SJSA1 (cell line): ENCODE results near the gene CDC42SE2. TPM values are rescaled to one million over a fixed set of nuclear protein-coding genes. Genes with fewer than 3 reads are reported as not detected.
"Not testable (repeated sequence)": the region's sequence is repeated elsewhere in the genome, so short reads cannot be mapped to it uniquely, and the experiment has no call there.

Experiments used
- DNase-seq, 2 experiments: peaks; one replicate each; pipeline ENCODE4 v3.0.0-alpha.2; 2015 to 2020; ENCODE audit warnings: low spot score in 2 of 2, low read depth in 1 of 2
- H3K27ac ChIP-seq: fragments of 250-450 bp; sonication (Bioruptor Pico); 2 replicates; pipeline ENCODE4 v1.5.1; 2020; ENCODE audit warnings: mild to moderate bottlenecking, moderate library complexity
- H3K27me3 ChIP-seq: fragments of 250-450 bp; sonication (Bioruptor Pico); replicated peaks from 2 replicates; pipeline ENCODE4 v1.5.1; 2020; ENCODE audit warnings: mild to moderate bottlenecking, moderate library complexity
- H3K36me3 ChIP-seq: fragments of 250-450 bp; sonication (Bioruptor Pico); 2 replicates; pipeline ENCODE4 v1.5.1; 2020; ENCODE audit warnings: mild to moderate bottlenecking
- H3K4me1 ChIP-seq: fragments of 250-450 bp; sonication (Bioruptor Pico); replicated peaks from 2 replicates; pipeline ENCODE4 v1.6.1; 2021; ENCODE audit warnings: mild to moderate bottlenecking
- H3K4me3 ChIP-seq: fragments of 250-450 bp; sonication (Bioruptor Pico); 2 replicates; pipeline ENCODE4 v1.5.1; 2020; ENCODE audit warnings: mild to moderate bottlenecking
- H3K9me3 ChIP-seq: fragments of 250-450 bp; sonication (Bioruptor Pico); replicated peaks from 2 replicates; pipeline ENCODE4 v1.5.1; 2020; ENCODE audit warnings: mild to moderate bottlenecking
- total RNA-seq: library from RNA; depleted of rRNA; stranded (reverse); fragments of >200 nt; shearing (Covaris generic); gene quantifications from 2 replicates; pipeline ENCODE4 v1.2.3, GENCODE V29; 2014

Gene CDC42SE2
- total RNA-seq, 1 experiment from 2014 or later: 66.2 TPM

DNA sequence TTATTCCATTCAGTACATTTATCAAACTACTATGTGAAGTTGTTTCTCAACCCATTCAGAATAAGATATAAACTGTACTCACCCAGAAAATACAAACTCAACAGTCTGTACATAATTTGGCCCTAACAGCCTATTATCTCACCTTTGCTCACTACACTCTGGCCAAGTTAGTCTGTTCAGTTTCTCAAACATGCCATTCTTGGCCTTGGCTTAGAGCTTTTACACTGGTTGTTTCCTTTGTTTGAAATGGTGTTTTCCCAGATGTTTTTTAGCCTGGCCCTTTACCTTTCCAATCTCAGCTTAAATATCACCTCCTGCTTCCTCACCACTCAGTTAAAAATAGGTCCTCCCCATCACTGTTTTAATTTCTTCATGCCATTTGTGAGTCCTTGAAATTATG, 13.6 kb downstream of the CDC42SE2 start:
- Histone ChIP-seq H3K4me1 (peaks cover 21% of the 10 kb centered on the region), H3K27me3 (no peaks in the 10 kb centered on the region), H3K27ac (no peak overlapping the region), H3K9me3 (no peaks in the 10 kb centered on the region), H3K4me3 (no peak overlapping the region), H3K36me3 (peaks cover 3% of the 10 kb centered on the region; the same call in 1 of the 2 replicates)
- no peak for DNase-seq

DNA sequence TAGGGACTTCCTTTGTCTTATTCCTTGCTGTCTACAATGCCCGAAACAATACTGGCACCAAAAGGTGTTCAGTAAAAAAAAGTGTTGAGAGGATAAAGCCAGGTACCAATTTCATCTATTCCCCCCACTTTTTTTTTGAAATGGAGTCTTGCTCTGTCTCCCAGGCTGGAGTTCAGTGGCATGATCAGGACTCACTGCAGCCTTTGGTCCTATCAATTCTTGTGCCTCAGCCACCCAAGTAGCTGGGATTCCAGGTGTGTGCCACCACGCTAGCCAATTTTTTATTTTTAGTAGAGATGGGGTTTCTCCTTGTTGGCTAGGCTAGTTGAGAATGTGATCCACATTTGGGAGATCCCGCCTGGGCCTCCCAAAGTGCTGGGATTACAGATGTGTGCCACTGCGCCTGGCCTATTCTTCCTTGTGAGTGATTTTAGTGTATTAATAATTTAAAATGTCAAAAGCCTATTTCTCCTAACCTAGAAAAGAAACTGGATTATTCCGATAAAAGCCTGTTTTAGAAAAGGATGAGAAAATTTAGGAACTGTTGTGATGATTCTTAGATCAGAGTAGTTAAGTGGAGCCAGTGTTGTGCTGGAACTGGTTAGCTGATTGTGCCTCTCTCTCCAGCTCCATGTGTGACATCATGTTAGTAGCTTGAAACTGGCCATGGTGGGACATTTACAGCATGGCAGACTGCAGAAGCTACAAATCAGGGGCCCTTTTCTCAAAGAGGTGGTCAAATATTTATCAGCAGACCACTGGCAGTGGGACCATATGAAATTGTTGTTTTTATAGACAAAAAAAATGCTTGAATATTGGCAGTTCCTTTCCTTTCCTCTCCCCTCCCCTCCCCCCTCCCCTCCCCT, 14.3 kb downstream of the CDC42SE2 start:
- no peaks in the 10 kb centered on the region for H3K27me3 ChIP-seq
- no peaks in the 10 kb centered on the region for H3K9me3 ChIP-seq
- no peaks in the 10 kb centered on the region; the same call in 1 of the 2 replicates for H3K36me3 ChIP-seq
- H3K27ac ChIP-seq: no peak overlapping the region
- H3K4me1 ChIP-seq: peaks cover 17% of the 10 kb centered on the region
- no peak overlapping the region for H3K4me3 ChIP-seq
- DNase-seq: no peak

DNA sequence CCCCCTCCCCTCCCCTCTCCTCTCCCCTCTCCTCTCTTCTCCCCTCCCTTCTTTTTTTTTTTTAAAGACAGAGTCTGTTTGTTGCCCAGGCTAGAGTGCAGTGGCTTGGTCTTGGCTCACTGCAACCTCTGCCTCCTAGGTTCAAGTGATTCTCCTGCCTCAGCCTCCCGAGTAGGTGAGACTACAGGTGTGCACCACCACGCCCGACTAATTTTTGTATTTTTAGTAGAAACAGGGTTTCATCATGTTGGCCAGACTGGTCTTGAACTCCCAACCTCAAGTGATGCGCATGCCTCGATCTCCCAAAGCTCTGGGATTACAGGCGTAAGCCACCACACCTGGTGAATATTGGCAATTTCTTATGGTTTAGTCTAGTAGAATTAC, 14.9 kb downstream of the CDC42SE2 start:
- peaks cover 17% of the 10 kb centered on the region for H3K4me1 ChIP-seq
- not testable (repeated sequence) for DNase-seq, H3K9me3 ChIP-seq, H3K4me3 ChIP-seq, H3K27ac ChIP-seq, H3K27me3 ChIP-seq, H3K36me3 ChIP-seq

DNA sequence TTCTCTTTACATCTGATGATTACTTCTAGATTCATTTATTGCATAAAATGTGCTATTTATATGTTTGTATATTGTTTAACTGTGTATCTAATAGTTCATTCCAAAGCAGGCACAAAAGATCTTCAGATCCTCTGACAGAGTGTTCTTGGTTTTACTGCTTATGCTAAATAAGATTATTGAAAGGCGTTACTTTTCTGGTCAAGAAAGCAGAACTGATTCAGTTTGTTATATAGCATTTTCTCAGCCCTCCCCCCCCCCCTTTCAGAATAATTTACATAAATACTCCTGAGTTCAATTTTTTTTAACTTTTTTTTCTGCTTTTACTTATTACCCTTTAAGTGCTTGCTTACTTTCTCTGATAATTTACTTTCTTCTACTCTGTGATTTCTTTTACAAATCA, 15.4 kb downstream of the CDC42SE2 start:
- Histone ChIP-seq H3K27me3 (no peaks in the 10 kb centered on the region), H3K9me3 (no peaks in the 10 kb centered on the region), H3K27ac (no peak overlapping the region), H3K4me3 (no peak overlapping the region), H3K36me3 (no peaks in the 10 kb centered on the region; the same call in 1 of the 2 replicates), H3K4me1 (peaks cover 17% of the 10 kb centered on the region)
- DNase-seq: no peak

DNA sequence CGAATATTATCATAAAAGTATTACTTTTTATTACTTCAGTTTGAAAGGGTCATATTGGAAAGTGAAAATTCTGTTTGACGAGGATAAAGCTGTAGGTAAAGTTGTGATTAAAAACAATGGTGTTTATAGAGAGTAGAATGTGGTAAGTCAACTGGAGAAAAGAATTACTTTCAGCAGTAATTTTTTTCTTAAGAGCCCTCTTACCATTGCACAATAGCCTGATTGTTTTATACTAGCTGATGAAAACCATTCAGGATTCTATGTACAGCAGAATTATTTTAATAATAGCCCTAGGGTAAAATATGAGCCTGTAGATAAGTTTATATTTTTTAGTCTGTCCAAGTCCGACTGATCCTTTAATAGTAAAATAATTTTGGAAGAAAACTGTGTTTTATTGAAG, 16.6 kb downstream of the CDC42SE2 start:
- peaks cover 17% of the 10 kb centered on the region for H3K4me1 ChIP-seq
- no peaks in the 10 kb centered on the region for H3K27me3 ChIP-seq
- no peak for DNase-seq
- no peaks in the 10 kb centered on the region; the same call in 1 of the 2 replicates for H3K36me3 ChIP-seq
- no peak overlapping the region for H3K27ac ChIP-seq
- H3K4me3 ChIP-seq: no peak overlapping the region
- no peaks in the 10 kb centered on the region for H3K9me3 ChIP-seq

DNA sequence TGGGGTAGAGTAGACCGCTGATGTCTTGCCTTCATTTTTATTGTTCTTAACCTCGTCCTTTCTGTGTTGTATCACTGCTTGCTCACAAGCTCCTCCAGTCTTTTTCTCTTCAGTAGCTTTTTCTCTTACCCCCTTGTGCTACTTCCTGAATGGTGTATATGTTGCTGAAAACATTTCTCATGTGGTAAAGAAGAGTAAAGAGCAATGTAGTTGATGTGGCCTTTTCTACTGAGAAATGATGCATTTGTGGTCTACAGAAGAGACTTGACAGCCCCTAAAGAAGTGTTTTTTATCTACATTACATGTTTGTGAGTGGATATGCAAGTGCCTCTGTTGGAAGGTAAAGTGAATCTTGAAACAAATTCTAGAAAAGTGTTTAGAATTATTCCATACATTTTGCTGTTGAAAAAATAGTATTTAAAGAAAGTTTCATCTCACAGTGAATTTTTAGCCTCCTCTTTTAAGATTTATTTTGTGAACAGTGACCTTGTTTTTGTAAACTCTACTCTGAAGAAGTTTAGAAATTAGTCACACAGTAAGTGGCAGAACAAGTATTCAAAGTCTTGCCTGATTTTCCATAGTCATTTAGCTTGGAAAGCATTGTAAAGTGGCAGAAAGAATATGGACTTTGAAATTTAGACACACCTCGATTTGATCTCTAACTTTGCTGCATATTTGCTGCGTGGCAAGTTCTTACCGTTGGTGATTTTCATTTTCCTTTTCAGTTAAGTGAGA, 17.4 kb downstream of the CDC42SE2 start:
- H3K36me3 ChIP-seq: no peaks in the 10 kb centered on the region; the same call in 1 of the 2 replicates
- peaks cover 17% of the 10 kb centered on the region for H3K4me1 ChIP-seq
- H3K9me3 ChIP-seq: no peaks in the 10 kb centered on the region
- no peak overlapping the region for H3K4me3 ChIP-seq
- no peaks in the 10 kb centered on the region for H3K27me3 ChIP-seq
- DNase-seq: no peak
- H3K27ac ChIP-seq: 0 out of 2 replicates have a peak overlapping the region, but pooled peaks have one; percentile 1

DNA sequence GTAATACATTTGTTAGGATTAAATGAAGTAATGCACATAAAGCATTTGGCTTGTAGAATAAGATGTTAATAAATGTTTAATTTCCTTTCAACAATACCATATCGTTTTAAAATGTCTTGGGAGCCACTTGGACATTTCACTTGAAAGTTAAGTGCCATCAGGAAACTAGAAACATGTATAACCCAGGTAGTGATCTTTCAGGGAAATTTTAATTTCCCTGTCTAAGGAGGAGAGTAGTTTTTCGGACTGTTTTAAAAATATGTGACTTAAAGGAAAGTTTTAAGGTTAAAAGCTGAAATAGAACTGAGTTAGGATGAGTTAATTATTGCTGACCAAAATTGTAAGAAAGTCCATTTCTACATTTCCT, 18.0 kb downstream of the CDC42SE2 start:
- DNase-seq: no peak
- H3K36me3 ChIP-seq: no peaks in the 10 kb centered on the region; the same call in 1 of the 2 replicates
- H3K4me3 ChIP-seq: no peak overlapping the region
- peaks cover 17% of the 10 kb centered on the region for H3K4me1 ChIP-seq
- H3K27ac ChIP-seq: 0 out of 2 replicates have a peak overlapping the region, but pooled peaks have one; percentile 1
- no peaks in the 10 kb centered on the region for H3K9me3 ChIP-seq
- no peaks in the 10 kb centered on the region for H3K27me3 ChIP-seq

DNA sequence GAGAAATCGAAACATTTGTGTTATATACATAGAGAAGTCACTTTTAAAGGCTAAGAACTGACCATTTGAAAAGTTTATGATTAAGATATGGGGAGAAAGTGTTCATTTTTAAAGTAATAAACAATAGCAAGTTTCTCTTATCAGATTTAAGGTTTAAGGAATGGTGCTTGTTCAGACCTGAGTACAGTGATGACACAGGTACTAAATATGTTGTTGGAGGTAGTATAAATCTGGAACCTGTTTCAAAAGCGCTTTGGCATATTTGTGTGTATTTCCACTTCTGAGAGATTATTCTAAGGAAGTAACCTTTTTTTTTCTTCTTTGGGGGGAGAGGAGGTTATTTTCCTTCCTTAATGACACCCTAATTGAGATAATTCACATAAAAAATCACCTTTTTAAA, 18.4 kb downstream of the CDC42SE2 start:
- no peak for DNase-seq
- Histone ChIP-seq H3K4me3 (no peak overlapping the region), H3K27me3 (no peaks in the 10 kb centered on the region), H3K27ac (0 out of 2 replicates have a peak overlapping the region, but pooled peaks have one; percentile 1), H3K4me1 (peaks cover 17% of the 10 kb centered on the region), H3K9me3 (no peaks in the 10 kb centered on the region), H3K36me3 (no peaks in the 10 kb centered on the region; the same call in 1 of the 2 replicates)

DNA sequence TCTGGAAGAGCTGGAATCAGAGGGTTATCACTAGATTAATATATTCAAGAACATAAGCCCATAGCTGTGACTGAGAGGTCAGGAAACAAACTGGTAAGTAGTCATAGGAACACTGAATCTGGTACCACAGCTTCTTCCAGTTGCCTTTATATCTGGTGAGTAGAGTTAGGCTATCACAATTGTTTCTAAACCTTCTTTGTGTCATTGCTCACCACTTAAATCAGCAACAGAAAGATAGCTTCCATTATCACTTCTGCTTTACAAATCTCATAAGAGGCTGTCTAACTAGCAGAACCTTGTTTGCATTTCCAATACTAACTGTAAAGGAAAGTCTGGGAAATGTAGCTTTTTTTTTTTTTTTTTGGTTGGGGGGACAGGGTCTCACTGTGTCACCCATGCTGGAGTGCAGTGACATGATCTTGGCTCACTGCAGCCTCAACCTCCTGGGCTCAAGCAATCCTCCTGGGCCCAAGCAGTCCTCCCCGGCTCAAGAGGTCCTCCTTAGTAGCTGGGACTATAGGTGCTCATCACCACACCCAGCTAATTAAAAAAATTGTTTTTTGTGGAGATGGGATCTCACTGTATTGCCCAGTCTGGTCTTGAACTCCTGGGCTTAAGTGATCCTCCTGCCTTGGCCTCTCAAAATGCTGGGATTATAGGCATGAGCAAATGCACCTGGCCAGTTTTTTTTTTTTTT, 22.0 kb downstream of the CDC42SE2 start:
- no peak for DNase-seq
- Histone ChIP-seq H3K9me3 (no peaks in the 10 kb centered on the region), H3K4me3 (no peak overlapping the region), H3K4me1 (peaks cover 14% of the 10 kb centered on the region), H3K36me3 (no peaks in the 10 kb centered on the region), H3K27ac (no peak overlapping the region), H3K27me3 (no peaks in the 10 kb centered on the region)

DNA sequence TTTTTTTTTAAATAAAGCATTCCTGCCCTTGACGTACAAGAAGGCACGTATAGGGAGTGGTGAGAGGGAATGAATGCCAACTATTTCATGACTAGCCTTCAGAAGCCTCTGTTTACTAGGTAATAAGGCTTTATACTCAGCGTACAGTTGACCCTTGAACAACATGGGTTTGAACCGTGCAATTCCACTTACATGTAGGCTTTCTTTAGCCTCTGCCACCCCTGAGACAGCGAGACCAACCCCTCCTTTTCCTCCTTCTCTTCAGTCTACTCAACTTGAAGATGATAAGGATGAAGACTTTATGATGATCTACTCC, 22.5 kb downstream of the CDC42SE2 start:
- no peak overlapping the region for H3K27ac ChIP-seq
- no peaks in the 10 kb centered on the region for H3K9me3 ChIP-seq
- no peak for DNase-seq
- H3K36me3 ChIP-seq: no peaks in the 10 kb centered on the region
- no peaks in the 10 kb centered on the region for H3K27me3 ChIP-seq
- H3K4me3 ChIP-seq: no peak overlapping the region
- H3K4me1 ChIP-seq: peaks cover 9% of the 10 kb centered on the region

DNA sequence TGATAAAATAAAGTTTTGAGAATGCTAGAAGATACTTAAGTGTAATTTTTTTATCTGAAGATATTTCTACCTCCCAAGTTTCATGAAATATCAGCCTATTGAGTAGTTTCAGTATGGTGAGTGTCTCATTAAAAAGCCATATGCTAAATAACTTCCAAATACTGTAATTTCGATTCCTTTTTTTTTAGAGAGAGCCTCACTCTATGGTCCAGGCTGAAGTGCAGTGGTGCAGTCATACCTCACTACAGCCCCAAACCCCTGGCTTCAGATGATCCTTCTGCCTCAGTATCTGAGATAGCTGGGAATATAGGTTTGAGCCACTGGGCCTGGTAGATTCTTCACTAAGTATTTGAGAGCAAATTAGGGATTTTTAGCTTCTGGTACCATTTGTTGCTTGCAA, 24.5 kb downstream of the CDC42SE2 start:
- Histone ChIP-seq H3K4me1 (no peaks in the 10 kb centered on the region), H3K27ac (no peak overlapping the region), H3K36me3 (no peaks in the 10 kb centered on the region), H3K9me3 (no peaks in the 10 kb centered on the region), H3K27me3 (no peaks in the 10 kb centered on the region), H3K4me3 (no peak overlapping the region)
- DNase-seq: no peak

DNA sequence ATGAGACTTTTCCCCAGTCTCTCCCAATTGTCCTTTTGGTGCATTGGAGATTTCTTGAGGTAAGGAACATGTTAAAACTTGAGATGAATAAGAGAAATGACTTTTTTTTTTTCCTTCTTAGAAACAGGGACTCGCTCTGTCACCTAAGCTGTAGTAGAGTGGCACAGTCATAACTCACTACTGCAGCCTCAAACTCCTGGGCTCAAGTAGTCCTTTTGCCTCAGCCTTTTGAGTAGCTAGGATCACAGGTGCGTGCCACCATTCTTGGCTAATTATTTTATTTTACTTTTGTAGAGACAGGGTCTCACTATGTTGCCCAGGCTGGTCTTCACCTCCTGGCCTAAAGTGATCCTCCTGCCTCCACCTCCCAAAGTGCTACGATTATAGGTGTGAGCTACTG, 25.9 kb downstream of the CDC42SE2 start:
- no peaks in the 10 kb centered on the region for H3K27me3 ChIP-seq
- DNase-seq: no peak
- no peaks in the 10 kb centered on the region for H3K36me3 ChIP-seq
- H3K4me1 ChIP-seq: no peaks in the 10 kb centered on the region
- H3K27ac ChIP-seq: no peak overlapping the region
- H3K4me3 ChIP-seq: no peak overlapping the region
- H3K9me3 ChIP-seq: no peaks in the 10 kb centered on the region

DNA sequence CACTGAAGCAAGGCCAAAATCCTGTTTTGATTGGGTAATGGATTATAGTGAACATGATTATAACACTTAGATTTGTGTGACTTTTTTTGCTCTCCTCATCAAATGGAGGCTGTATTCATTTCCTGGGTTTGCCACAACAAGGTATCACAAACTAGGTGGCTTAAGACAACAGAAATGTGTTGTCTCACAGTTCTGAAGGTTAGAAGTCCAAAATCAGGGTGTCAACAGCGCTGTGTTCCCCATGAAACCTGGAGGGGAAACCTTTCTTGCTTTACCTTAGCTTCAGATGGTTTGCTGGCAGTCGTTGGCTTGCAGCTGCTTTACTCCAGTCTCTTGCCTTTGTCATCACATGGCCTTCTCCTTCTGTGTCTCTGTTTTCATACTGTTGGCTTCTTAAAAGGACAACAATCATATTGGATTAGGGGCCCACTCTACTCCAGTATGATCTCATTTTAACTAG, 32.4 kb downstream of the CDC42SE2 start:
- Histone ChIP-seq H3K27ac (no peak overlapping the region), H3K4me1 (no peaks in the 10 kb centered on the region), H3K9me3 (no peaks in the 10 kb centered on the region), H3K4me3 (no peak overlapping the region), H3K27me3 (no peaks in the 10 kb centered on the region), H3K36me3 (no peaks in the 10 kb centered on the region)
- no peak for DNase-seq

DNA sequence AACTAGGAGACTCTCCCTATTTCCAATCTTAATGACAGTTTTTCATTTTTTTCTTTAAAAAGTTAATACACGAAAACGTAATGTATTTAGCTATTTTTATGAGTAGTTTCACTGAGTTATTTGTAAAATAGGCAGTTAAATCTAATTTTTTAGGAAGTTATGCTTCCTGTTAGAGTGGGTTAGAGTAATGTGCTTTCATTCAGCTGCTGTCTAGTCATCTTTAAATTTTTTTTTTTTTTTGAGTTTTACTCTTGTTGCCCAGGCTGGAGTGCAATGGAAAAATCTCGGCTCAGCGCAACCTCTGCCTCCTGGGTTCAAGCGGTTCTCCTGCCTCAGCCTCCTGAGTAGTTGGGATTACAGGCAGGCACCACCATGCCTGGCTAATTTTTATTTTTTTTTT, 34.0 kb downstream of the CDC42SE2 start:
- no peaks in the 10 kb centered on the region for H3K4me1 ChIP-seq
- no peak overlapping the region for H3K27ac ChIP-seq
- no peaks in the 10 kb centered on the region for H3K9me3 ChIP-seq
- H3K4me3 ChIP-seq: no peak overlapping the region
- H3K36me3 ChIP-seq: no peaks in the 10 kb centered on the region
- no peaks in the 10 kb centered on the region for H3K27me3 ChIP-seq
- no peak for DNase-seq
